Putamen (tissue), 1 donor: ENCODE results near the gene PHRF1.

Experiments used
- DNase-seq: peaks from one replicate; pipeline ENCODE4 v3.0.0-alpha.2; 2016; ENCODE audit warnings: low spot score

Gene PHRF1

GRCh38 chr11:656866-657265 is 80.6 kb downstream of the PHRF1 start:
- no peak for DNase-seq

- DNase-seq: no peak
Observed at GRCh38 chr11:657691-658126, 81.4 kb downstream of the PHRF1 start.

GRCh38 chr11:659532-660085 is 83.3 kb downstream of the PHRF1 start:
- no peak for DNase-seq

- no peak for DNase-seq
Observed at GRCh38 chr11:660281-660680, 84.0 kb downstream of the PHRF1 start.

GRCh38 chr11:660681-661444 is 84.6 kb downstream of the PHRF1 start:
- DNase-seq: no peak
